GM13976 (cell line): ENCODE results near the gene SMIM38.

Experiments used
- DNase-seq: peaks from one replicate; pipeline ENCODE4 v3.0.0; 2012; ENCODE audit warnings: low spot score
- CTCF ChIP-seq: IDR thresholded peaks from 2 replicates; pipeline ENCODE4 v1.5.1; 2012; ENCODE audit warnings: borderline replicate concordance, mild to moderate bottlenecking; ENCODE audit not compliant: insufficient read depth; ENCODE audit errors: extremely low read depth, missing control alignments, control extremely low read depth
- in situ Hi-C: fragments of 300-500 bp; cut with MboI; formaldehyde crosslinking; loops from one replicate; pipeline ENCODE4 v1.12.0; 2022; ENCODE audit warnings: low sequenced_read_pairs, mixed read lengths, inconsistent platforms; ENCODE audit not compliant: unreplicated experiment

Gene SMIM38

DNA sequence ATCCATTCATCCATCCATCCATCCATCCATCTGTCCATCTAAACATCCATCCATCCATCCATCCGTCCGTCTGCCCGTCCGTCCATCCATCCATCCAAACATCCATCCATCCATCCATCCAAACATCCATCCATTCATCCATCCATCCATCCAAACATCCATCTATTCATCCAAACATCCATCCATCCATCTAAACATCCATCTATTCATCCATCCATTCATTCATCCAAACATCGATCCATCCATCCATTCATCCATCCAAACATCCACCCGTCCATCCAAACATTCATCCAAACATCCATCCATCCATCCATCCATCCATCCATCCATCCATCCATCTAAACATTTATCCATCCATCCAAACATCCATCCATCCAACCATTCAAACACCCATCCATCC lies 45.3 kb upstream of the SMIM38 start:
- in situ Hi-C loops, result loop anchor here (25.0 kb wide), 1 partner anchor 177 kb away; the partner anchor contains the start of gene MYEOV
- TF ChIP-seq CTCF, result no peak
- no peak for DNase-seq

DNA sequence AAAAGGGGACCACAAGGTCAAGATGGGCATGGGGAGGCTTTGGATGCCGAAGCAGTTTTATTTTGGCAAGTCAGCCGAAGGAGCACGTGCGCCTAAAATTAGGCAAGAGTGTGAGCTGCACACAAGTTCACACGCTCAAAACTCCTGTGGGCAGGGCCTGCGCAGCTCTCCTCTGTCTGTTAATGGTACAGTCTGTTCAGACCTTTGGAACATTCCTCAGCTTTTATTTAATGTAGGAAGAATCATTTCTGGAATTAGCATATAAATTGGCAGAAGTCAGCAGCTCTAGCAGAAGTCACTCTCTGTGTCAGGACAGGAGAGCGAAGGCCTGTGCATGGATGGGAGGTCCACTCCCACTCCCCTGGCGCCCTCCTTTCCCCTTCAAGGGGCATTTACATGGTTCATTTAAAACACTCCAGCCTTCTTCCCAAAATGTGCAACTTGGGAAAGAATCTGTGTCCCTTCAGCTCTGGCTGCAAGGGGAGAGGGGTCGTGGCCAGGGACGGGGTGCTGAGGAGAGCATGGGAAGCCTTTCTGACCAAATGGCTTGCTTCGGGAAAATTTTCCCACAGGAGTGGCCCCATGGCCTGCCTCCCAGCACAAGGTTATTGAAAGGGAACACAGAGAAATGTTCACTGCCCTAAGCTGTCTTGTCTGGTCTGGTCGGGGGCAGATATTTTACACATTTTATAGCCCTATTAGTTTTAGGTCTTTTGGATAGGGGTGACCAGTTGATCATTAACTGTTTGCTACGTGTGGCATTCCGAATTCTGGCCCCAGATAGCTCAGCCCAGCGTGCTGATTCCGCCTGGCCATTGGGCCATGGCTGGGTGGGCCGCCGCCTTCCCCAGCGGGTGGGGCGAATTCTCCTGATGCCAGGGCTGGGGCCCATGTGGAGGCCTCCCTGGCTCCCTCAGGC lies 43.9 kb upstream of the SMIM38 start:
- no peak for DNase-seq
- TF ChIP-seq CTCF, result no peak
- in situ Hi-C loops, result loop anchor here (25.0 kb wide), 1 partner anchor 175 kb away; the partner anchor contains the start of gene MYEOV

GRCh38 chr11:69113226-69113625 lies 42.5 kb upstream of the SMIM38 start:
- DNase-seq, result no peak
- no peak for TF ChIP-seq CTCF
- in situ Hi-C loops, result loop anchor here (25.0 kb wide), 1 partner anchor 174 kb away; the partner anchor contains the start of gene MYEOV

- no peak for DNase-seq
- TF ChIP-seq CTCF, result no peak
- in situ Hi-C loops, result loop anchor here (25.0 kb wide), 1 partner anchor 174 kb away; the partner anchor contains the start of gene MYEOV
Observed at GRCh38 chr11:69113646-69114340, 41.9 kb upstream of the SMIM38 start.

GRCh38 chr11:69114362-69114761 lies 41.4 kb upstream of the SMIM38 start:
- no peak for DNase-seq
- no peak for TF ChIP-seq CTCF
- in situ Hi-C loops, result loop anchor here (25.0 kb wide), 1 partner anchor 173 kb away; the partner anchor contains the start of gene MYEOV

DNA sequence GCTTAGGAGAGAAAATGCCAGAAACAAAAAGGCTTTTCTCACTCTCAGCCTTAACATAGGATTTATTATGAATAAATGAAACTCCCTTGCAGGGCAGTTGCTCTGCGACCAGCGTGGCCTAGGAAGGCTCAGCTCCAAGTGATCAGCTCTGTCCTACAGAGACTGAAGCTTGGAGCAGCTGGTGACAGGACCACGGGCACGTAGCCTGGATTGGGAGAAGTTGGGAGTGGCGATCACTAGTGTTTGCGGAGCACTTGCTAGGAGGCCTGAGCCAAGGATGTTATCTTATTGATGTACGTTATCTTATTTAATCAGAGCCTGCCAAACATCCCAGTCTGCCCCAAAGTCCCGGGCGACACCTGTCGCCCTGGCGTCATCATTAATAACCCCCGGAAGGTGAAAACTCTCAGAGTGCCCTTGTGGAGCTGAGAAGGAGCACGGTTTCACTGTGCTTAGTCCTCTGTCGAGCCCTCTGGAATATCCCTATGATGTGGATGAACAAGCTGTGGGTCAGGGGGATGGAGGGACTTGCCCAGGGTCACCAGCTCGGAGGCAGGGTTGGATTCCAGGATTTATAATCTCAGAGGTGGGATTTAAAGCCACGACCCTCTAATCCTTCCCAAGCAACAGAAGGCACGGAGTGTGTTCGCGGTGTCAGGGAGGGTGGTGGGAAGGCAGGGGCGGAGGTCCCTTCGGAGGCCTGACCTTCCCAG lies 40.8 kb upstream of the SMIM38 start:
- TF ChIP-seq CTCF, result no peak
- no peak for DNase-seq
- in situ Hi-C loops, result loop anchor here (25.0 kb wide), 1 partner anchor 172 kb away; the partner anchor contains the start of gene MYEOV
